Measurements from ENCODE around the gene KPNB1.

KPNB1 gene

GRCh38 chr17:47728214-47728877 lies 78.6 kb downstream of the KPNB1 start:
- no peak for DNase-seq (ENCODE audit: low spot score)

- no peak for DNase-seq (ENCODE audit: low spot score)
Measured at GRCh38 chr17:47729476-47729875, 79.8 kb downstream of the KPNB1 start.

- DNase-seq (ENCODE audit: low spot score): no peak
Measured at GRCh38 chr17:47730681-47731080, 81.0 kb downstream of the KPNB1 start.

- DNase-seq (ENCODE audit: low spot score): no peak
Measured at GRCh38 chr17:47731396-47731795, 81.7 kb downstream of the KPNB1 start.

GRCh38 chr17:47732399-47733046 lies 82.8 kb downstream of the KPNB1 start:
- no peak for DNase-seq (ENCODE audit: low spot score)

DNA sequence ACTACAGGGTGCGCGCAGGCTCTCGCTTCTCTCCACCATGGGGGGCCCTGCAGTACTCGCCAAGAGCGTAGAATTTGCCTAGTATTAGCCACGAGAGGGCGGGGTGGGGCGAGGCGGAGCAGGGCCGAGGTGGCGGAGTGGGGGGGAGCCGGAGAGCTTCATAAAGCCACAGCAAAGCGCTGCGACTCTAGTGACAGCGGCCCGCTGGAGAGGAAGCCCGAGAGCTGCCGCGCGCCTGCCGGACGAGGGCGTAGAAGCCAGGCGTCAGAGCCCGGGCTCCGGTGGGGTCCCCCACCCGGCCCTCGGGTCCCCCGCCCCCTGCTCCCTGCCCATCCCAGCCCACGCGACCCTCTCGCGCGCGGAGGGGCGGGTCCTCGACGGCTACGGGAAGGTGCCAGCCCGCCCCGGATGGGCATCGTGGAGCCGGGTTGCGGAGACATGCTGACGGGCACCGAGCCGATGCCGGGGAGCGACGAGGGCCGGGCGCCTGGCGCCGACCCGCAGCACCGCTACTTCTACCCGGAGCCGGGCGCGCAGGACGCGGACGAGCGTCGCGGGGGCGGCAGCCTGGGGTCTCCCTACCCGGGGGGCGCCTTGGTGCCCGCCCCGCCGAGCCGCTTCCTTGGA lies 83.4 kb downstream of the KPNB1 start, which contains the start of gene TBX21:
TBX21 (plus strand) TSS at position 190 of the 627 bp plus-strand sequence; CDS start at position 409, 219 bp downstream.
- DNase-seq (ENCODE audit: low spot score): peak; percentile 95

GRCh38 chr17:47733674-47734410 lies 84.1 kb downstream of the KPNB1 start:
- DNase-seq (ENCODE audit: low spot score): no peak

- DNase-seq (ENCODE audit: low spot score): no peak
Measured at GRCh38 chr17:47735139-47735464, 85.4 kb downstream of the KPNB1 start.
